Measurements from ENCODE around the gene SPTBN1. TPM values are rescaled to one million over a fixed set of nuclear protein-coding genes. Genes with fewer than 3 reads are reported as not detected.

SPTBN1 gene
- total and polyA plus RNA-seq, 2 donors (not counting 3 experiments of a cell fraction or from before 2014, with no cell fraction given) = 63.3 to 320 TPM

DNA sequence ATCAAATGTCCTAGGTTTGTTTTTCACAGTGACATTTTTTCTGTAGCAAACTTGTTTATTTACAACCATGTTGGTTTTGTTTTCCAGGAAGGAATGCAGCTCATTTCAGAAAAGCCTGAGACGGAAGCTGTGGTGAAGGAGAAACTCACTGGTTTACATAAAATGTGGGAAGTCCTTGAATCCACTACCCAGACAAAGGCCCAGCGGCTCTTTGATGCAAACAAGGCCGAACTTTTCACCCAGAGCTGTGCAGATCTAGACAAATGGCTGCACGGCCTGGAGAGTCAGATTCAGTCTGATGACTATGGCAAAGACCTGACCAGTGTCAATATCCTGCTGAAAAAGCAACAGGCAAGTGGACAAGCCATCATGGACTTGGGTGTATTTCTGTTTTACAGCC is 188.1 kb downstream of the SPTBN1 start:
- no peak overlapping the region for H3K9ac ChIP-seq (replicated peaks; ENCODE audit: extremely low read depth, insufficient read depth, low read length)
- H3K4me2 ChIP-seq (ENCODE audit: insufficient read depth, low read length) = no peak overlapping the region
- peaks cover 52 to 56% of the 10 kb centered on the region in 2 experiments for H3K36me3 ChIP-seq (ENCODE audit: control insufficient read depth in 2 of 2, extremely low read depth in 1 of 2, insufficient read depth in 2 of 2, low read length in 2 of 2)
- H3K4me3 ChIP-seq (replicated peaks in 1 of 3; ENCODE audit: insufficient read depth in 1 of 3, low read depth in 1 of 3, low read length in 3 of 3) = no peak overlapping the region
- intact Hi-C loops (cut with micrococcal nuclease) = no loop called here
- H3K9me3 ChIP-seq (replicated peaks; ENCODE audit: control insufficient read depth, insufficient read depth, low read length) = no peaks in the 10 kb centered on the region
- ChIA-PET POLR2A (no interaction called here), CTCF (interaction anchor here (1.0 to 1.6 kb wide), 2 partner anchors 20 to 85 kb away, joined by 3 to 4 read pairs; no protein-coding TSS in a partner anchor)
- no peak for DNase-seq (ENCODE audit: low read depth, low spot score)
- H3K27ac ChIP-seq (ENCODE audit: insufficient read depth, low read depth, low read length) = no peak overlapping the region
- no peaks in the 10 kb centered on the region for H3K27me3 ChIP-seq (ENCODE audit: control insufficient read depth in 2 of 2, insufficient read depth in 2 of 2, low read length in 2 of 2)
- TF ChIP-seq POLR2A (IDR thresholded peaks at IDR 0.05; ENCODE audit: low read depth, low read length) (no peak), MYC (IDR thresholded peaks at IDR 0.05; ENCODE audit: low read depth, low read length) (no peak), EZH2 (IDR thresholded peaks at IDR 0.05; ENCODE audit: borderline replicate concordance, low read depth, low read length, severe bottlenecking) (no peak), FOS (IDR thresholded peaks at IDR 0.05; ENCODE audit: borderline replicate concordance, insufficient read depth, low read length) (no peak)
- TF ChIP-seq, protein P1, sequence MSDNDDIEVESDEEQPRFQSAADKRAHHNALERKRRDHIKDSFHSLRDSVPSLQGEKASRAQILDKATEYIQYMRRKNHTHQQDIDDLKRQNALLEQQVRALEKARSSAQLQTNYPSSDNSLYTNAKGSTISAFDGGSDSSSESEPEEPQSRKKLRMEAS (IDR thresholded peaks at IDR 0.05; ENCODE audit: insufficient read depth, insufficient read length) = no peak
- H3K9me1 ChIP-seq (replicated peaks; ENCODE audit: control insufficient read depth, extremely low read depth, insufficient read depth, low read length) = no peaks in the 10 kb centered on the region
- H3K4me1 ChIP-seq (ENCODE audit: control insufficient read depth, extremely low read depth, insufficient read depth, low read length) = peaks cover 3% of the 10 kb centered on the region
- BruUV-seq (replicated peaks) = no TSS peak
- dilution Hi-C loops (cut with MboI; ENCODE audit: extremely low pct_ligation_motif_present, low sequenced_read_pairs) = no loop called here
- FAIRE-seq = no peak
- H3K79me2 ChIP-seq (ENCODE audit: control insufficient read depth, insufficient read depth, low read length) = peaks cover 10% of the 10 kb centered on the region
- H2AFZ ChIP-seq (ENCODE audit: low read depth, low read length) = no peak overlapping the region
- no peaks in the 10 kb centered on the region for H4K20me1 ChIP-seq (replicated peaks; ENCODE audit: control insufficient read depth, extremely low read depth, insufficient read depth, low read length)

DNA sequence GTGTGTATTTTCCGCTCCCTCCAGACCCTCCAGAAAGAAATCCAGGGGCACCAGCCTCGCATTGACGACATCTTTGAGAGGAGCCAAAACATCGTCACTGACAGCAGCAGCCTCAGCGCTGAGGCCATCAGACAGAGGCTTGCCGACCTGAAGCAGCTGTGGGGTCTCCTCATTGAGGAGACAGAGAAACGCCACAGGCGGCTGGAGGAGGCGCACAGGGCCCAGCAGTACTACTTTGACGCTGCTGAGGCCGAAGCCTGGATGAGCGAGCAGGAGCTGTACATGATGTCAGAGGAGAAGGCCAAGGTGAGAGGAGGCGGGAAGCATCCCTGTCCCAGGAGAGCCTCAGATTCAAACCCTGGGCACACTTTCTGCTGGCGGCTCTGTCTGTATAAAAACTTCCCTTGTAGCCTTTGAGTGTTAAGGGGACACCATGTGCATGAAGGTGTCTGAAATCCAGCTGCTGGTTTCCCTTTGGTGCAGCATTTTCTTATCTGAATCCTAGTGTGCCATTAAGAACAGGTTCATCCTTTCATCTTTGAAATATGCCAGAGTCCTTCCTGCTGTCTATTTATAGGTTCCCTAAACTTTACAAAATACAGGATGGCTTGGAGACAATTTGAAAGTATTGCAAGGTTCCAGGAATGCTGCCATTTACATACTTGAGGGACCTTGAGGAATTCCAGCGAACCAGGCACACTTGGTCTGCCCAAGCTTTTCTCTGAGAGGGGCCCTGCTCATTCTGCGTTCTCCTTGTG is 190.2 kb downstream of the SPTBN1 start:
- H3K36me3 ChIP-seq (ENCODE audit: control insufficient read depth in 2 of 2, extremely low read depth in 1 of 2, insufficient read depth in 2 of 2, low read length in 2 of 2) = peaks cover 64 to 66% of the 10 kb centered on the region in 2 experiments

More for the DNA sequence above, 190.2 kb downstream of the SPTBN1 start:
- peaks cover 5% of the 10 kb centered on the region for H3K79me2 ChIP-seq (ENCODE audit: control insufficient read depth, insufficient read depth, low read length)
- no peaks in the 10 kb centered on the region for H3K9me3 ChIP-seq (replicated peaks; ENCODE audit: control insufficient read depth, insufficient read depth, low read length)
- dilution Hi-C loops (cut with MboI; ENCODE audit: extremely low pct_ligation_motif_present, low sequenced_read_pairs) = no loop called here
- no peaks in the 10 kb centered on the region for H4K20me1 ChIP-seq (replicated peaks; ENCODE audit: control insufficient read depth, extremely low read depth, insufficient read depth, low read length)
- H3K9me1 ChIP-seq (replicated peaks; ENCODE audit: control insufficient read depth, extremely low read depth, insufficient read depth, low read length) = no peaks in the 10 kb centered on the region
- H2AFZ ChIP-seq (ENCODE audit: low read depth, low read length) = no peak overlapping the region
- DNase-seq (ENCODE audit: low read depth, low spot score) (no peak), FAIRE-seq (no peak)
- CTCF ChIA-PET = interaction anchor here (1.2 kb wide), 2 partner anchors 11 to 19 kb away, joined by 3 to 6 read pairs; no protein-coding TSS in a partner anchor
- H3K9ac ChIP-seq (replicated peaks; ENCODE audit: extremely low read depth, insufficient read depth, low read length) = no peak overlapping the region
- POLR2A ChIA-PET = no interaction called here
- TF ChIP-seq, protein P2, sequence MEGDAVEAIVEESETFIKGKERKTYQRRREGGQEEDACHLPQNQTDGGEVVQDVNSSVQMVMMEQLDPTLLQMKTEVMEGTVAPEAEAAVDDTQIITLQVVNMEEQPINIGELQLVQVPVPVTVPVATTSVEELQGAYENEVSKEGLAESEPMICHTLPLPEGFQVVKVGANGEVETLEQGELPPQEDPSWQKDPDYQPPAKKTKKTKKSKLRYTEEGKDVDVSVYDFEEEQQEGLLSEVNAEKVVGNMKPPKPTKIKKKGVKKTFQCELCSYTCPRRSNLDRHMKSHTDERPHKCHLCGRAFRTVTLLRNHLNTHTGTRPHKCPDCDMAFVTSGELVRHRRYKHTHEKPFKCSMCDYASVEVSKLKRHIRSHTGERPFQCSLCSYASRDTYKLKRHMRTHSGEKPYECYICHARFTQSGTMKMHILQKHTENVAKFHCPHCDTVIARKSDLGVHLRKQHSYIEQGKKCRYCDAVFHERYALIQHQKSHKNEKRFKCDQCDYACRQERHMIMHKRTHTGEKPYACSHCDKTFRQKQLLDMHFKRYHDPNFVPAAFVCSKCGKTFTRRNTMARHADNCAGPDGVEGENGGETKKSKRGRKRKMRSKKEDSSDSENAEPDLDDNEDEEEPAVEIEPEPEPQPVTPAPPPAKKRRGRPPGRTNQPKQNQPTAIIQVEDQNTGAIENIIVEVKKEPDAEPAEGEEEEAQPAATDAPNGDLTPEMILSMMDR (IDR thresholded peaks at IDR 0.05; ENCODE audit: extremely low read depth in 1 of 2, insufficient read depth in 1 of 2, low read depth in 1 of 2, low read length in 2 of 2) = no peak
- no peak for TF ChIP-seq EZH2 (IDR thresholded peaks at IDR 0.05; ENCODE audit: borderline replicate concordance, low read depth, low read length, severe bottlenecking)
- BruUV-seq (replicated peaks) = TSS peak; percentile 14
- intact Hi-C loops (cut with micrococcal nuclease) = no loop called here
- no peak overlapping the region for H3K27ac ChIP-seq (ENCODE audit: insufficient read depth, low read depth, low read length)
- H3K27me3 ChIP-seq (ENCODE audit: control insufficient read depth in 2 of 2, insufficient read depth in 2 of 2, low read length in 2 of 2) = no peaks in the 10 kb centered on the region
- H3K4me1 ChIP-seq (ENCODE audit: control insufficient read depth, extremely low read depth, insufficient read depth, low read length) = no peaks in the 10 kb centered on the region
- H3K4me3 ChIP-seq (replicated peaks in 1 of 3; ENCODE audit: insufficient read depth in 1 of 3, low read depth in 1 of 3, low read length in 3 of 3) = no peak overlapping the region
- no peak overlapping the region for H3K4me2 ChIP-seq (ENCODE audit: insufficient read depth, low read length)
